ENCODE data around the gene PPEF2. TPM values are rescaled to one million over a fixed set of nuclear protein-coding genes. Genes with fewer than 3 reads are reported as not detected.

The PPEF2 gene
- total RNA-seq, 1 donor = 0.63 TPM

DNA sequence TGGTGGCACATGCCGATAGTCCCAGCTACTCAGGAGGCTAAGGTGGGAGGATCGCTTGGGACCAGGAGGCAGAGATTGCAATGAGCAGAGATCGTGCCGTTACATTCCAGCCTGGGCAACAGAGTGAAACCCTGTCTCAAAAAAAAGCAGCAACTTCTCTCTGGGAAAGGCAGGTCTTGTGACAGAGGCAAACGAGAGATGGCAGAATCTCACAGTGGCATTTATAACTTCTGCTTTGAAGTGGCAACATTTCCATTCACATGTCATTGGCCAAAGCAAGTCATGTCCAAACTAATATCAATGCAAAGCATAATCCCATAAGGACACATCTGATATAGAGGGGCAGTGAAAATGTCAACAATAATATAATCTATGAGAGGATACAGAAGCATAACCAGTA lies 79.8 kb downstream of the PPEF2 start:
- no peaks in the 10 kb centered on the region for H3K27me3 ChIP-seq (ENCODE audit: insufficient read depth, low read length)
- no peak overlapping the region for H3K4me3 ChIP-seq (ENCODE audit: low read length)
- no peaks in the 10 kb centered on the region for H3K9me3 ChIP-seq (ENCODE audit: low read depth, low read length)
- no peaks in the 10 kb centered on the region for H3K4me1 ChIP-seq (ENCODE audit: insufficient read depth, low read length)

DNA sequence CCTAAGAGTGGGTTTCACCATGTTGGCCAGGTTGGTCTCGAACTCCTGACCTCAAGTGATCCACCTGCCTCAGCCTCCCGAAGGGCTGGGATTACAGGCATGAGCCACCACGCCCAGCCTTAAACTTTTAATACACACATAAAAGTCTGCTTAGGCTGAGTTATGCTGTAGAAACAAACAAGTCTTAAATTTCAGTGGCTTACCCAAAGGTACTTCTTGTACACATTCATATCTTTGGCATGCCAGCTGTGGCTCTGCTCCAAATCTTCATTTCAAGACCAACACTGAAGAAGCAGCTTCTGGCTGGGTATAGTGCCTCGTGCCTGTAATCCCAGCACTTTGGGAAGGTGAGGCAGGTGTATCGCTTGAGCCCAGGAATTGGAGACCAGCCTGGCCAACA lies 80.3 kb downstream of the PPEF2 start:
- Histone ChIP-seq H3K9me3 (ENCODE audit: low read depth, low read length) (no peaks in the 10 kb centered on the region), H3K27me3 (ENCODE audit: insufficient read depth, low read length) (no peaks in the 10 kb centered on the region), H3K4me3 (ENCODE audit: low read length) (no peak overlapping the region), H3K4me1 (ENCODE audit: insufficient read depth, low read length) (no peaks in the 10 kb centered on the region)

DNA sequence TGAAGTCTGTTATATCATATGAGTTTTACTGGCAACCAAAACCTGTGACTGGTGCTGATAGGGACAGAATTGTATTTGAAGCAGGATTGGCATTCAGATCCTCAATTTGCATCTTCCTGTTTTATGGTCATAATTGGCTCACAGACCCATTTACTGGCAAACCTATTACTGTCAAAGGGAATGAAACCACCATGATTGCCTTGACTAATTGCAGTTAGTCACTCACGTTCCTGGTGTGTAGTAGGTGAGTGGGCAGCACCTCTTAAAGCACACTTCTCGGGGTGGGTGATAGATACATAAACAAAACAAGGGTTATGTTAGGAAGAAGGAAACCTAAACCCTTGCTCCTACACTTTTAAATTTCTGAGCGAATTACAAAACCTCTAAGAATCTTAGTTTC lies 81.0 kb downstream of the PPEF2 start:
- Histone ChIP-seq H3K9me3 (ENCODE audit: low read depth, low read length) (no peaks in the 10 kb centered on the region), H3K27me3 (ENCODE audit: insufficient read depth, low read length) (no peaks in the 10 kb centered on the region), H3K4me3 (ENCODE audit: low read length) (no peak overlapping the region), H3K4me1 (ENCODE audit: insufficient read depth, low read length) (no peaks in the 10 kb centered on the region)

DNA sequence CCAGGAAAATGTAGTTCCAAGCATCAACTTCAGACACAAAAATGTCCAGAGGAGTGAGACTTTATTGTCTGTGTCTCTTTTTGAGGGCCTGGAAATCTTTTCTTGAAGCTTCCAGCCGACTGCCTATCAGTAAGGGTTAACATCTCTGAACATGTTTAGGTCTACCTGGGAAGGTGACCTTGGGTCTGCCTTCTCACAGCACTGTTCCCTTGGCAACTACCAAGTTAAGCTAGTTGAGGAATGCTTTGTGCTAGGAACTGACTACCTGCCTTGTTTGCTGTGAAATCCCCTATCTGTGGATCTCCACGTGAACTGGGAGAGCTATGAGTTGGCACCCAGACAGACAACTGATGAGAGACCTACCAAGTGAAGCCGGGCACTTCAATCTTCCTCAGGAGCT lies 81.6 kb downstream of the PPEF2 start:
- H3K9me3 ChIP-seq (ENCODE audit: low read depth, low read length) = no peaks in the 10 kb centered on the region
- no peaks in the 10 kb centered on the region for H3K27me3 ChIP-seq (ENCODE audit: insufficient read depth, low read length)
- H3K4me1 ChIP-seq (ENCODE audit: insufficient read depth, low read length) = no peaks in the 10 kb centered on the region

GRCh38 chr4:75820197-75820596 lies 82.1 kb downstream of the PPEF2 start:
- no peaks in the 10 kb centered on the region for H3K27me3 ChIP-seq (ENCODE audit: insufficient read depth, low read length)
- H3K4me3 ChIP-seq (ENCODE audit: low read length) = no peak overlapping the region
- no peaks in the 10 kb centered on the region for H3K4me1 ChIP-seq (ENCODE audit: insufficient read depth, low read length)
- no peaks in the 10 kb centered on the region for H3K9me3 ChIP-seq (ENCODE audit: low read depth, low read length)

More for the DNA sequence above, 81.6 kb downstream of the PPEF2 start:
- H3K4me3 ChIP-seq (ENCODE audit: low read length) = no peak overlapping the region

- no peaks in the 10 kb centered on the region for H3K27me3 ChIP-seq (ENCODE audit: insufficient read depth, low read length)
- no peak overlapping the region for H3K4me3 ChIP-seq (ENCODE audit: low read length)
- no peaks in the 10 kb centered on the region for H3K9me3 ChIP-seq (ENCODE audit: low read depth, low read length)
- H3K4me1 ChIP-seq (ENCODE audit: insufficient read depth, low read length) = no peaks in the 10 kb centered on the region
Observed at GRCh38 chr4:75819121-75819520, 83.1 kb downstream of the PPEF2 start.

DNA sequence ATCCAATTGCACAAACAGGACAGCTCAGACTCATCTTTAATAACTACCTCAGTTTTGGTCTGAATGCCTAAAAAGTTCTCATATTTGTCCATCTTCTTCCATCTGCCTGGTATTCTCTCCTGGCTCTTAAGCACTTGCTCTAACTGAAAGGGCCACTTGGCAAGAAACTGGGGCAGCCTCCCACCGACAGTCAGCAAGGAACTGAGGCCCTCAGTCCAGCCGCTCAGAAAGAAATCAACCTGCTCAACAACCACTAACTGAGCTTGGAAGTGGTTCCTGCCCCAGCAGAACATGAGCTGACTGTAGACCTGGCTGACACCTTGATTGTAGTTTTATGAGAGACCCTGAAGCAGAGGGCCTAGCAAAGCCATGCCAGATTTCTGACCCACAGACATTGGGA lies 84.4 kb downstream of the PPEF2 start:
- no peaks in the 10 kb centered on the region for H3K27me3 ChIP-seq (ENCODE audit: insufficient read depth, low read length)
- H3K4me1 ChIP-seq (ENCODE audit: insufficient read depth, low read length) = no peaks in the 10 kb centered on the region
- no peak overlapping the region for H3K4me3 ChIP-seq (ENCODE audit: low read length)
- H3K9me3 ChIP-seq (ENCODE audit: low read depth, low read length) = no peaks in the 10 kb centered on the region

Other genes starting within 250 kb of the PPEF2 start
- gene G3BP2, start 229.0 kb downstream of the PPEF2 start, total RNA-seq = 228 TPM
- gene USO1, start 177.9 kb downstream of the PPEF2 start, total RNA-seq = 15.5 TPM
- gene NAAA, start 38.6 kb upstream of the PPEF2 start, total RNA-seq = 115 TPM
- gene SDAD1, start 88.5 kb upstream of the PPEF2 start, total RNA-seq = 35.2 TPM
- gene CXCL9, start 105.1 kb upstream of the PPEF2 start, total RNA-seq = 0.52 TPM
- gene CXCL10, start 121.0 kb upstream of the PPEF2 start, total RNA-seq = 0.42 TPM
- gene CXCL11, start 133.6 kb upstream of the PPEF2 start, total RNA-seq = 0.10 TPM
- gene ART3, start 172.3 kb upstream of the PPEF2 start, total RNA-seq = not detected
- gene NUP54, start 245.9 kb upstream of the PPEF2 start, total RNA-seq = 82.9 TPM

All from mononuclear cell (primary cell).